Measurements from ENCODE around the gene MTURN.
A peak's percentile ranks its signal among the peaks of the same experiment; 100 is the strongest.

The MTURN gene

GRCh38 chr7:30136117-30136731 is 1.4 kb downstream of the MTURN start:
- DNase-seq, result no peak

GRCh38 chr7:30136743-30137485 is 2.1 kb downstream of the MTURN start:
- DNase-seq, result no peak

GRCh38 chr7:30139836-30140384 is 5.1 kb downstream of the MTURN start:
- no peak for DNase-seq

GRCh38 chr7:30140456-30140855 is 5.7 kb downstream of the MTURN start:
- no peak for DNase-seq

- DNase-seq, result no peak
Observed at GRCh38 chr7:30142710-30143109, 7.9 kb downstream of the MTURN start.

GRCh38 chr7:30143748-30144251 is 9.0 kb downstream of the MTURN start:
- DNase-seq, result no peak

- DNase-seq, result no peak
Observed at GRCh38 chr7:30144657-30145306, 10.0 kb downstream of the MTURN start.

GRCh38 chr7:30145426-30145970 is 10.7 kb downstream of the MTURN start:
- no peak for DNase-seq

GRCh38 chr7:30146127-30146612 is 11.4 kb downstream of the MTURN start:
- DNase-seq, result peak; percentile 41

- no peak for DNase-seq
Observed at GRCh38 chr7:30147223-30147622, 12.4 kb downstream of the MTURN start.

- DNase-seq, result no peak
Observed at GRCh38 chr7:30147785-30148184, 13.0 kb downstream of the MTURN start.

- no peak for DNase-seq
Observed at GRCh38 chr7:30148426-30148825, 13.6 kb downstream of the MTURN start.

GRCh38 chr7:30148951-30149459 is 14.2 kb downstream of the MTURN start:
- peak; percentile 23 for DNase-seq

GRCh38 chr7:30149640-30150272 is 15.0 kb downstream of the MTURN start:
- DNase-seq, result no peak

- no peak for DNase-seq
Observed at GRCh38 chr7:30150711-30151110, 15.9 kb downstream of the MTURN start.

GRCh38 chr7:30154111-30154587 is 19.4 kb downstream of the MTURN start:
- DNase-seq, result no peak

GRCh38 chr7:30155481-30155880 is 20.7 kb downstream of the MTURN start:
- no peak for DNase-seq

GRCh38 chr7:30157204-30157603 is 22.4 kb downstream of the MTURN start:
- DNase-seq, result no peak

GRCh38 chr7:30159163-30159562 is 24.4 kb downstream of the MTURN start:
- no peak for DNase-seq

GRCh38 chr7:30159698-30160143 is 24.9 kb downstream of the MTURN start:
- no peak for DNase-seq

- DNase-seq, result no peak
Observed at GRCh38 chr7:30160329-30160728, 25.5 kb downstream of the MTURN start.

- no peak for DNase-seq
Observed at GRCh38 chr7:30162133-30162532, 27.3 kb downstream of the MTURN start.

Data from activated CD8-positive, alpha-beta memory T cell treated with anti-CD3 and anti-CD28 coated beads, Interleukin-2, amount 50 U/mL, for 4 hours (primary cell).